ENCODE measurements around the gene ALDH3B1.

- TF ChIP-seq ELF4 (IDR thresholded peaks at IDR 0.05) = no peak
- TF ChIP-seq SP1 (IDR thresholded peaks at IDR 0.05) = no peak
- no peak for TF ChIP-seq FOXM1 (IDR thresholded peaks at IDR 0.05; ENCODE audit: borderline replicate concordance)
- TF ChIP-seq L3MBTL2 (conservative IDR thresholded peaks at IDR 0.05) = no peak
- TF ChIP-seq SUZ12 (IDR thresholded peaks at IDR 0.05) = no peak
- TF ChIP-seq LEF1 (IDR thresholded peaks at IDR 0.05; ENCODE audit: borderline replicate concordance) = no peak
- no peak for TF ChIP-seq FOXA1 (IDR thresholded peaks at IDR 0.05)
These were observed 4.2 kb downstream of the ALDH3B1 start for GRCh38 chr11:68014157-68014946.

Measured in HEK293T (cell line).